OCI-LY7 (cell line): ENCODE results near the gene APOBEC3C. TPM values are rescaled to one million over a fixed set of nuclear protein-coding genes. Genes with fewer than 3 reads are reported as not detected.

Experiments
- BruUV-seq: library from RNA; stranded (reverse); fragments of 400-500 nt; replicated peaks from 2 replicates; lab custom pipeline; 2021; lab: Mats Ljungman, UMichigan
- CTCF ChIA-PET: fragments of 300-600 bp; sonication (Branson Sonifier 250); formaldehyde crosslinking; loops from one replicate; lab custom pipeline; 2022; ENCODE audit warnings: antibody characterized with exemption; ENCODE audit not compliant: unreplicated experiment; lab: Charles Lee
- POLR2A ChIA-PET: fragments of 300-600 bp; sonication (Branson Sonifier 250); formaldehyde crosslinking; loops from one replicate; lab custom pipeline; 2022; ENCODE audit warnings: antibody characterized with exemption; lab: Charles Lee
- DNase-seq: peaks from one replicate; pipeline ENCODE4 v3.0.0-alpha.2; 2015; ENCODE audit warnings: low spot score
- H2AFZ ChIP-seq: fragments of 200-600 bp; sonication (generic), shearing (Covaris generic); 2 replicates; pipeline ENCODE4 v1.6.1; 2014; ENCODE audit warnings: mild to moderate bottlenecking, antibody characterized with exemption, low read length, moderate library complexity
- H3K27ac ChIP-seq: fragments of 200-600 bp; sonication (generic); 2 replicates; pipeline ENCODE4 v1.5.1; 2014; ENCODE audit warnings: mixed run types, low read depth, mild to moderate bottlenecking, moderate library complexity, low read length, inconsistent platforms; ENCODE audit not compliant: poor library complexity, severe bottlenecking
- H3K36me3 ChIP-seq: fragments of 200-600 bp; sonication (generic); 2 replicates; pipeline ENCODE4 v1.6.1; 2014; ENCODE audit warnings: mild to moderate bottlenecking, antibody characterized with exemption, low read length, moderate library complexity, mixed read lengths; ENCODE audit not compliant: insufficient read depth
- H3K4me1 ChIP-seq: fragments of 200-600 bp; sonication (generic); 2 replicates; pipeline ENCODE4 v1.5.1; 2014; ENCODE audit warnings: mild to moderate bottlenecking, low read length; ENCODE audit not compliant: insufficient read depth, poor library complexity, severe bottlenecking
- H3K4me2 ChIP-seq: fragments of 200-600 bp; sonication (generic); 2 replicates; pipeline ENCODE4 v1.6.1; 2014; ENCODE audit warnings: mild to moderate bottlenecking, low read length
- H3K4me3 ChIP-seq: fragments of 200-600 bp; sonication (generic); 2 replicates; pipeline ENCODE4 v1.5.1; 2014; ENCODE audit warnings: mild to moderate bottlenecking, low read depth, low read length; ENCODE audit not compliant: poor library complexity, severe bottlenecking
- H3K79me2 ChIP-seq: fragments of 200-600 bp; sonication (generic); 2 replicates; pipeline ENCODE4 v1.6.1; 2016; ENCODE audit warnings: low read depth, mild to moderate bottlenecking, low read length, moderate library complexity, mixed read lengths; ENCODE audit not compliant: insufficient read depth
- H3K9me2 ChIP-seq: fragments of 200-600 bp; sonication (generic); 2 replicates; pipeline ENCODE4 v1.6.1; 2016; ENCODE audit warnings: mild to moderate bottlenecking, low read length, mixed read lengths; ENCODE audit not compliant: insufficient read depth
- H3K9me3 ChIP-seq: fragments of 200-600 bp; sonication (generic); 2 replicates; pipeline ENCODE4 v1.6.1; 2014; ENCODE audit warnings: mild to moderate bottlenecking, mixed run types, low read length, mixed read lengths
- H4K20me1 ChIP-seq: fragments of 200-600 bp; sonication (generic); 2 replicates; pipeline ENCODE4 v1.6.1; 2014; ENCODE audit warnings: mild to moderate bottlenecking, antibody characterized with exemption, low read length, moderate library complexity, mixed read lengths; ENCODE audit not compliant: insufficient read depth
- EZH2phosphoT487 ChIP-seq: fragments of 200-600 bp; sonication (generic); IDR thresholded peaks from 2 replicates; pipeline ENCODE4 v1.6.1; 2018; ENCODE audit warnings: low read depth, borderline replicate concordance, mild to moderate bottlenecking, mixed run types, antibody characterized with exemption, low read length, moderate library complexity, mixed read lengths
- intact Hi-C: fragments of 100-400 bp; cut with micrococcal nuclease; formaldehyde crosslinking; loops from one replicate; pipeline ENCODE4 v1.10.0; 2022; ENCODE audit not compliant: unreplicated experiment
- total RNA-seq, 2 experiments: library from RNA; depleted of rRNA in 1 of 2; stranded (reverse); fragments of >200 nt in 1 of 2; shearing (Covaris generic) in 1 of 2; gene quantifications; 2 replicates each; pipeline ENCODE4 v1.2.3, GENCODE V29; 2014 to 2022
- TF ChIP-seq, protein P1 (sequence below): fragments of 200-600 bp; sonication (generic); conservative IDR thresholded peaks from 2 replicates; pipeline ENCODE4 v1.5.1; 2014; ENCODE audit warnings: mild to moderate bottlenecking, antibody characterized with exemption, low read length, moderate library complexity, mixed read lengths

APOBEC3C gene
- total RNA-seq, 2 experiments from 2014 or later = 4.3 to 74.0 TPM

DNA sequence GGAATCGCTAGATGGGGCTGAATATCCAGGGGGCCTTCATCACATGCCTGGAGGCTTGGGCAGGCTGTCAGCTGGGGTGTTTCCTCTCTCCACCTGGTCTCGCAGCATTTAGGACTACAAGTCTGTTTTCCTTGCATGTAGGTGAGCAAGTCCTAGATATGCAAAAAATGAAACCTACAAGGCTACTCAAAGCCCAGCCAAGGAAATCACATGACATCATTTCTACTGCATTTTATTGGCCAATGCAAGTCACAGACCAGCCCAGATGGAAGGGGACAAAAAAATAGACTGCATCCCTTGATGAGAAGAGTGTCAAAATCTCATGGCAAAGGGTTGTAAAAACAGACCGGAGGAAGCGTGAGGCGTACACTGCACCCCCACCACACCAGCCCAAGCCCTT, 41.5 kb upstream of the APOBEC3C start:
- Histone ChIP-seq H2AFZ (no peak overlapping the region), H3K9me2 (no peaks in the 10 kb centered on the region), H3K4me1 (peaks cover 6% of the 10 kb centered on the region), H3K4me3 (no peak overlapping the region), H3K36me3 (no peaks in the 10 kb centered on the region), H3K27ac (no peak overlapping the region), H3K4me2 (no peak overlapping the region), H3K9me3 (no peaks in the 10 kb centered on the region), H4K20me1 (no peaks in the 10 kb centered on the region), H3K79me2 (no peaks in the 10 kb centered on the region)
- CTCF ChIA-PET = no interaction called here
- TF ChIP-seq EZH2phosphoT487 = no peak
- TF ChIP-seq, protein P1, sequence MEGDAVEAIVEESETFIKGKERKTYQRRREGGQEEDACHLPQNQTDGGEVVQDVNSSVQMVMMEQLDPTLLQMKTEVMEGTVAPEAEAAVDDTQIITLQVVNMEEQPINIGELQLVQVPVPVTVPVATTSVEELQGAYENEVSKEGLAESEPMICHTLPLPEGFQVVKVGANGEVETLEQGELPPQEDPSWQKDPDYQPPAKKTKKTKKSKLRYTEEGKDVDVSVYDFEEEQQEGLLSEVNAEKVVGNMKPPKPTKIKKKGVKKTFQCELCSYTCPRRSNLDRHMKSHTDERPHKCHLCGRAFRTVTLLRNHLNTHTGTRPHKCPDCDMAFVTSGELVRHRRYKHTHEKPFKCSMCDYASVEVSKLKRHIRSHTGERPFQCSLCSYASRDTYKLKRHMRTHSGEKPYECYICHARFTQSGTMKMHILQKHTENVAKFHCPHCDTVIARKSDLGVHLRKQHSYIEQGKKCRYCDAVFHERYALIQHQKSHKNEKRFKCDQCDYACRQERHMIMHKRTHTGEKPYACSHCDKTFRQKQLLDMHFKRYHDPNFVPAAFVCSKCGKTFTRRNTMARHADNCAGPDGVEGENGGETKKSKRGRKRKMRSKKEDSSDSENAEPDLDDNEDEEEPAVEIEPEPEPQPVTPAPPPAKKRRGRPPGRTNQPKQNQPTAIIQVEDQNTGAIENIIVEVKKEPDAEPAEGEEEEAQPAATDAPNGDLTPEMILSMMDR = no peak
- POLR2A ChIA-PET = interaction anchor here (0.5 kb wide), 1 partner anchor 41 kb away, joined by 3 read pairs; no protein-coding TSS in a partner anchor
- intact Hi-C loops = loop anchor here (2.0 kb wide), 1 partner anchor 102 kb away; no protein-coding TSS in a partner anchor
- DNase-seq = no peak
- BruUV-seq = no TSS peak

DNA sequence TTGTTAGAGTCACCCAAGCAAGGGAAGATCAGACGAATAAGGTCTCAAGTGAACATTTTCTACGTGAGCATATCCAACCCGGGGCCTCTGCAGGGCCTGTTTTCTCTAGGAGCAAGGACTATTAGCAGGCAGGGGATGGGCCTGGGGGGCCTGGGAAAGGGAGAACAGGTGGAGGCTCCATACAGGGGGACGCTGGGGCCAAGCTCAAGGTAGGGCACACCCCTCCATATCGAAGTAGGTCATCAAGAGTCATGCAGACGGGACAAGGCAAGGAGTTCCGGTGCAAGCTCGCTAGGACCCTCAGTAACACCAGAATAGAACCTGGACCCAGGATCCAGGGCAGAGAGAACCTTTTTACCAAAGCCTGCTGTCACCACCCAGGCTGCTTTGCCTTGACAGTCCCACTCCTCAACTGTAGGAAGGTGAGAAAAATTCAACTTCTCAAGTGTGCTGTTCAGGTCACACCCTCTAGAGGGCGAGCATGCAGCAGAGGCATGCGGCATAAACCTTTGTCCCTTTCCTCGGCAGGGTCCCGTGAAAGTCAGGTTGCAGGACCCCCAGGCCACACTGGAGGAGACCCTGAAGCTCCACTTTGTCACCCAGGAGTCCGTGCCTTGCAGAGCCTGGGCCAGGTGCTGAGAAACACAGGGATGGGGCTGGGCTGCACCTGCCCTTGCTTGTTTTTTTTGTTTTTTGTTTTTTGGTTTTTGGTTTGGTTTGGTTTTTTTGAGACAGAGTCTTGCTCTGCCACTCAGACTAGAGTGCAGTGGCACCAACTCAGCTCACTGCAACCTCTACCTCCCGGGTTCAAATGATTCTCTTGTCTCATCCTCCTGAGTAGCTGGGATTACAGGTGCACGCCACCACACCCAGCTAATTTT, 40.5 kb upstream of the APOBEC3C start:
- no peak overlapping the region for H3K4me3 ChIP-seq
- intact Hi-C loops = loop anchor here (1.0 to 2.0 kb wide), 3 partner anchors 30 to 149 kb away; no protein-coding TSS in a partner anchor
- peak overlapping the region; percentile 19; the same call in 1 of the 2 replicates for H2AFZ ChIP-seq

More for the DNA sequence above, 40.5 kb upstream of the APOBEC3C start:
- POLR2A ChIA-PET = interaction anchor here (0.6 kb wide), 3 partner anchors 102 to 649 kb away, joined by 3 to 4 read pairs (median 3); no protein-coding TSS in a partner anchor
- no peaks in the 10 kb centered on the region for H3K9me2 ChIP-seq
- H3K79me2 ChIP-seq = no peaks in the 10 kb centered on the region
- H3K27ac ChIP-seq = no peak overlapping the region
- H3K4me1 ChIP-seq = peaks cover 6% of the 10 kb centered on the region
- H4K20me1 ChIP-seq = no peaks in the 10 kb centered on the region
- H3K36me3 ChIP-seq = no peaks in the 10 kb centered on the region
- peak overlapping the region; percentile 25; the same call in 1 of the 2 replicates for H3K4me2 ChIP-seq
- BruUV-seq = no TSS peak
- CTCF ChIA-PET = interaction anchor here (0.6 to 1.0 kb wide), 2 partner anchors 30 to 91 kb away, joined by 3 to 4 read pairs; no protein-coding TSS in a partner anchor
- no peak for TF ChIP-seq EZH2phosphoT487
- TF ChIP-seq, protein P1 = peak; percentile 91
- H3K9me3 ChIP-seq = no peaks in the 10 kb centered on the region
- DNase-seq = peak; percentile 75
